ENCODE results near the gene TMOD1. TPM values are rescaled to one million over a fixed set of nuclear protein-coding genes. Genes with fewer than 3 reads are reported as not detected.
A peak's percentile ranks its signal among the peaks of the same experiment; 100 is the strongest.

Gene TMOD1
- total and polyA plus RNA-seq, 9 of the 15 experiments (the other 6 are each of a cell fraction or from before 2014, with no cell fraction given): 7.1 to 41.2 (median 14.2) TPM

- TF ChIP-seq MECOM (CRISPR knock-in tag; IDR thresholded peaks at IDR 0.05) (peak; percentile 39; the same call in 1 of the 2 replicates), GTF2F1 (IDR thresholded peaks at IDR 0.05; ENCODE audit: low read depth, low read length) (no peak), NONO (IDR thresholded peaks at IDR 0.05; ENCODE audit: low read depth in 2 of 2, low read length in 1 of 2) (no peak), ZNF699 (CRISPR knock-in tag; IDR thresholded peaks at IDR 0.05; ENCODE audit: insufficient replicate concordance) (no peak), CBX3 (IDR thresholded peaks at IDR 0.05; ENCODE audit: borderline replicate concordance in 1 of 2, low read length in 2 of 2) (no peak), KDM4B (IDR thresholded peaks at IDR 0.05; ENCODE audit: borderline replicate concordance in 2 of 2, low read depth in 1 of 2) (no peak), BRD9 (IDR thresholded peaks at IDR 0.05; ENCODE audit: low read depth, partially characterized antibody) (no peak), MEIS2 (IDR thresholded peaks at IDR 0.05; ENCODE audit: partially characterized antibody) (peak; percentile 92), NR2C1 (IDR thresholded peaks at IDR 0.05) (no peak), NR2C1 (tag; IDR thresholded peaks at IDR 0.05) (0 out of 2 replicates have a peak, but pooled peaks have one; percentile 20), NFE2 (IDR thresholded peaks at IDR 0.05; ENCODE audit: low read depth) (peak; percentile 36; the same call in 1 of the 2 replicates)
Measured at GRCh38 chr9:97507428-97507984, 6.0 kb downstream of the TMOD1 start (continued).

GRCh38 chr9:97508852-97509251, 7.4 kb downstream of the TMOD1 start:
- POLR2A ChIA-PET: interaction anchor here (0.7 kb wide), 1 partner anchor 17 kb away, joined by 3 read pairs; no protein-coding TSS in a partner anchor
- FAIRE-seq: no peak
- intact Hi-C loops (cut with micrococcal nuclease): no loop called here

More at GRCh38 chr9:97508852-97509251, 7.4 kb downstream of the TMOD1 start:
- TF ChIP-seq ETV5 (CRISPR knock-in tag; IDR thresholded peaks at IDR 0.05; ENCODE audit: low read depth): no peak
- no peak for TF ChIP-seq CREB3L1 (IDR thresholded peaks at IDR 0.05; ENCODE audit: borderline replicate concordance, low read depth)
- no peak for TF ChIP-seq CBX3 (IDR thresholded peaks at IDR 0.05; ENCODE audit: borderline replicate concordance in 1 of 2, low read length in 2 of 2)
- TF ChIP-seq ZNF561 (CRISPR knock-in tag; conservative IDR thresholded peaks at IDR 0.05): no peak
- TF ChIP-seq POLR2AphosphoS2 (IDR thresholded peaks at IDR 0.05; ENCODE audit: low read length): no peak
- no peak for TF ChIP-seq HDAC1 (IDR thresholded peaks at IDR 0.05)
- no peak for TF ChIP-seq GMEB1 (CRISPR knock-in tag; IDR thresholded peaks at IDR 0.05)
- TF ChIP-seq STAG1 (CRISPR knock-in tag; IDR thresholded peaks at IDR 0.05; ENCODE audit: borderline replicate concordance): no peak
- TF ChIP-seq PHB2 (IDR thresholded peaks at IDR 0.05; ENCODE audit: low read depth): no peak
- Histone ChIP-seq H3K9me1 (ENCODE audit: control insufficient read depth, insufficient read depth, low read length) (peaks cover 7% of the 10 kb centered on the region), H3K27me3 (ENCODE audit: control insufficient read depth in 2 of 2, insufficient read depth in 2 of 2, low read length in 2 of 2) (no peaks in the 10 kb centered on the region), H3K27ac (ENCODE audit: extremely low read depth, low read depth, low read length) (no peak overlapping the region), H3K4me1 (replicated peaks in 1 of 2; ENCODE audit: control insufficient read depth in 2 of 2, insufficient read depth in 2 of 2, low read length in 2 of 2) (peaks cover 24 to 54% of the 10 kb centered on the region in 2 experiments), H2AFZ (ENCODE audit: low read depth, low read length) (no peak overlapping the region), H3K9ac (ENCODE audit: insufficient read depth in 1 of 2, low read depth in 2 of 2, low read length in 2 of 2) (no peak overlapping the region), H3K36me3 (ENCODE audit: control insufficient read depth, insufficient read depth, low read length) (peaks cover 45% of the 10 kb centered on the region), H3K4me3 (no peak overlapping the region), H3K9me3 (replicated peaks; ENCODE audit: control insufficient read depth, insufficient read depth, low read depth, low read length) (no peaks in the 10 kb centered on the region), H4K20me1 (replicated peaks; ENCODE audit: control insufficient read depth, insufficient read depth, low read length) (peaks cover 35% of the 10 kb centered on the region), H3K4me2 (ENCODE audit: insufficient read depth, low read length) (no peak overlapping the region), H3K79me2 (ENCODE audit: control insufficient read depth, insufficient read depth, low read length) (peaks cover 97% of the 10 kb centered on the region)
- no TSS peak for BruUV-seq (replicated peaks)
- in situ Hi-C loops (cut with MboI): no loop called here
- ATAC-seq (no peak), DNase-seq (ENCODE audit: extremely low read depth in 1 of 4, low spot score in 3 of 4) (no peak)
- CTCF ChIA-PET (ENCODE audit: low intra/inter-chr PET ratio): no interaction called here
- WGBS (ENCODE audit: insufficient coverage, low coverage, missing lambda C conversion rate): 65% methylated on average over 4 of the region's 4 CpGs

All from K562 (cell line).